Stimulated activated CD4-positive, alpha-beta T cell treated with anti-CD3 and anti-CD28 coated beads, Interleukin-1b, Interleukin-23, amount 100 ng/mL, for 1 hour (primary cell): ENCODE measurements around the gene TMEM248.
"Not testable (repeated sequence)": the region's sequence is repeated elsewhere in the genome, so short reads cannot be mapped to it uniquely, and the experiment has no call there.

Experiments
- DNase-seq, 2 donors: peaks; one replicate each; pipeline ENCODE4 v3.0.0-alpha.2; 2020; ENCODE audit warnings: low read depth in 2 of 2

The TMEM248 gene

GRCh38 chr7:66950311-66950710, 29.3 kb downstream of the TMEM248 start:
- DNase-seq: no peak

GRCh38 chr7:66950763-66951162, 29.7 kb downstream of the TMEM248 start:
- no peak for DNase-seq

GRCh38 chr7:66952343-66953043, 31.5 kb downstream of the TMEM248 start:
- no peak for DNase-seq

- DNase-seq: no peak
These were observed 32.0 kb downstream of the TMEM248 start for GRCh38 chr7:66953044-66953427.

GRCh38 chr7:66957595-66958290, 36.7 kb downstream of the TMEM248 start:
- DNase-seq: no peak

- no peak for DNase-seq
These were observed 37.7 kb downstream of the TMEM248 start for GRCh38 chr7:66958538-66959350.

- no peak for DNase-seq
These were observed 39.2 kb downstream of the TMEM248 start for GRCh38 chr7:66960192-66960591.

GRCh38 chr7:66961096-66961495, 40.1 kb downstream of the TMEM248 start:
- no peak for DNase-seq

- DNase-seq: no peak
These were observed 43.4 kb downstream of the TMEM248 start for GRCh38 chr7:66964411-66964810.

GRCh38 chr7:66967029-66967428, 46.0 kb downstream of the TMEM248 start:
- DNase-seq: no peak

GRCh38 chr7:66969001-66969400, 48.0 kb downstream of the TMEM248 start:
- DNase-seq: not testable (repeated sequence)

- no peak for DNase-seq
These were observed 49.3 kb downstream of the TMEM248 start for GRCh38 chr7:66970310-66970709.

- DNase-seq: no peak
These were observed 54.1 kb downstream of the TMEM248 start for GRCh38 chr7:66974986-66975590.

GRCh38 chr7:66978312-66978711, 57.3 kb downstream of the TMEM248 start:
- not testable (repeated sequence) for DNase-seq

- DNase-seq: not testable (repeated sequence)
These were observed 58.0 kb downstream of the TMEM248 start for GRCh38 chr7:66979013-66979412.

- DNase-seq: not testable (repeated sequence)
These were observed 59.3 kb downstream of the TMEM248 start for GRCh38 chr7:66980336-66980735.

GRCh38 chr7:66989552-66989951, 68.5 kb downstream of the TMEM248 start:
- not testable (repeated sequence) for DNase-seq

- not testable (repeated sequence) for DNase-seq
These were observed 73.0 kb downstream of the TMEM248 start for GRCh38 chr7:66994051-66994450.

GRCh38 chr7:66994691-66995049, 73.6 kb downstream of the TMEM248 start:
- DNase-seq: peak in 1 of 2 donors; percentile 7

- DNase-seq: peak; percentile 68 to 82
These were observed 74.2 kb downstream of the TMEM248 start, which contains the start of gene SBDS for GRCh38 chr7:66995050-66995776. Gene SBDS, minus strand, starts transcription at chr7:66995586. Its CDS starts 169 bp downstream, at chr7:66995417.
